Esophagus muscularis mucosa (tissue), 4 donors: ENCODE measurements around the gene FADS6. TPM values are rescaled to one million over a fixed set of nuclear protein-coding genes. Genes with fewer than 3 reads are reported as not detected.

Experiments
- DNase-seq: peaks from one replicate; pipeline ENCODE4 v3.0.0-alpha.2; 2017; ENCODE audit errors: extremely low spot score
- H3K27ac ChIP-seq, 4 donors: fragments of 200-600 bp; sonication (generic); replicated peaks in 1 of 4; 1 replicate in 3 of 4; 2 replicates in 1 of 4; pipeline ENCODE4 v1.5.1; 2016 to 2019; ENCODE audit warnings: mild to moderate bottlenecking in 1 of 4
- H3K27me3 ChIP-seq, 4 donors: fragments of 200-600 bp; sonication (generic); one replicate each; pipeline versions ENCODE4 v1.5.1 to v1.6.0; 2016 to 2019
- H3K36me3 ChIP-seq, 4 donors: fragments of 200-600 bp; sonication (generic); one replicate each; pipeline ENCODE4 v1.5.1; 2016 to 2019
- H3K4me1 ChIP-seq, 4 donors: fragments of 200-600 bp; sonication (generic); one replicate each; pipeline ENCODE4 v1.5.1; 2016 to 2019
- H3K4me3 ChIP-seq, 4 donors: fragments of 200-600 bp; sonication (generic); 1 replicate in 2 of 4; 2 replicates in 2 of 4; pipeline ENCODE4 v1.5.1; 2016 to 2019; ENCODE audit warnings: mild to moderate bottlenecking in 4 of 4, moderate library complexity in 1 of 4
- H3K9me3 ChIP-seq, 4 donors: fragments of 200-600 bp; sonication (generic); 1 replicate in 3 of 4; 2 replicates in 1 of 4; pipeline ENCODE4 v1.5.1; 2016 to 2019
- CTCF ChIP-seq, 3 experiments: fragments of 200-600 bp in 2 of 3; fragments of 450-650 bp in 1 of 3; sonication (generic) in 2 of 3; IDR thresholded peaks; one replicate each; pipeline ENCODE4 v1.5.1; 2017 to 2019; ENCODE audit warnings: antibody characterized with exemption in 3 of 3, mild to moderate bottlenecking in 2 of 3, moderate library complexity in 1 of 3
- EP300 ChIP-seq: sonication (generic); formaldehyde crosslinking; IDR thresholded peaks from one replicate; pipeline ENCODE4 v1.6.1; 2017; ENCODE audit warnings: antibody characterized with exemption
- POLR2A ChIP-seq: fragments of 450-650 bp; IDR thresholded peaks from one replicate; pipeline ENCODE4 v1.6.1; 2017; ENCODE audit warnings: antibody characterized with exemption, moderate library complexity, mild to moderate bottlenecking, low read depth
- POLR2AphosphoS5 ChIP-seq, 2 donors: sonication (generic); formaldehyde crosslinking; IDR thresholded peaks; one replicate each; pipeline ENCODE4 v1.6.1; 2017; ENCODE audit warnings: antibody characterized with exemption in 2 of 2
- WGBS: methylation state at CpG from one replicate; pipeline ENCODE4 v1.1.5; 2018; 5-methylcytosine and 5-hydroxymethylcytosine counted together
- intact Hi-C: fragments of 100-400 bp; cut with DNase I; formaldehyde crosslinking; loops from one replicate; pipeline ENCODE4 v1.15.1; 2023
- total RNA-seq, 4 donors: library from RNA; depleted of rRNA; stranded (reverse); fragments of >200 nt; gene quantifications; one replicate each; pipeline versions ENCODE4 v1.1.0 to v1.2.1, GENCODE V29; 2016

FADS6 gene
- total RNA-seq, 4 donors from 2014 or later = 0.33 TPM; not detected in 3

GRCh38 chr17:74877592-74878548 is 15.6 kb downstream of the FADS6 start:
- no peak for TF ChIP-seq POLR2A
- TF ChIP-seq CTCF (IDR thresholded peaks at IDR 0.05) = no peak
- no peak for TF ChIP-seq POLR2AphosphoS5 (IDR thresholded peaks at IDR 0.05)
- TF ChIP-seq EP300 = no peak
- Histone ChIP-seq H3K27me3 (peaks cover 0 to 46% (median 0%) of the 10 kb centered on the region in 4 donors), H3K9me3 (no peaks in the 10 kb centered on the region), H3K36me3 (no peaks in the 10 kb centered on the region), H3K27ac (no peak overlapping the region), H3K4me3 (no peak overlapping the region), H3K4me1 (peaks cover 10 to 18% (median 13%) of the 10 kb centered on the region in 4 donors)
- DNase-seq = no peak
- 59% methylated on average over 12 of the region's 19 CpGs for WGBS
- intact Hi-C loops = loop anchor here (10.0 kb wide), 1 partner anchor 423 kb away; no protein-coding TSS in a partner anchor

- DNase-seq = no peak
- H3K4me3 ChIP-seq = no peak overlapping the region
- peaks cover 0 to 29% (median 0%) of the 10 kb centered on the region in 4 donors for H3K27me3 ChIP-seq
- no peak for TF ChIP-seq EP300
- TF ChIP-seq POLR2AphosphoS5 (IDR thresholded peaks at IDR 0.05) = no peak
- no peak for TF ChIP-seq POLR2A
- no peak for TF ChIP-seq CTCF (IDR thresholded peaks at IDR 0.05)
- peaks cover 22 to 31% (median 25%) of the 10 kb centered on the region in 4 donors for H3K4me1 ChIP-seq
- no peak overlapping the region for H3K27ac ChIP-seq
- 42% methylated on average over 6 of the region's 6 CpGs for WGBS
- intact Hi-C loops = loop anchor here (10.0 kb wide), 1 partner anchor 421 kb away; no protein-coding TSS in a partner anchor
- H3K36me3 ChIP-seq = no peaks in the 10 kb centered on the region
- H3K9me3 ChIP-seq = no peaks in the 10 kb centered on the region
These were observed 17.3 kb downstream of the FADS6 start for GRCh38 chr17:74875977-74876593.

- DNase-seq = no peak
- TF ChIP-seq POLR2A = no peak
- no peak for TF ChIP-seq POLR2AphosphoS5 (IDR thresholded peaks at IDR 0.05)
- no peak for TF ChIP-seq EP300
- TF ChIP-seq CTCF (IDR thresholded peaks at IDR 0.05) = no peak
- H3K36me3 ChIP-seq = no peaks in the 10 kb centered on the region
- peaks cover 0 to 21% (median 0%) of the 10 kb centered on the region in 4 donors for H3K27me3 ChIP-seq
- no peaks in the 10 kb centered on the region for H3K9me3 ChIP-seq
- WGBS = 30% methylated on average over 5 of the region's 5 CpGs
- intact Hi-C loops = loop anchor here (10.0 kb wide), 1 partner anchor 421 kb away; no protein-coding TSS in a partner anchor
- H3K27ac ChIP-seq = no peak overlapping the region
- H3K4me1 ChIP-seq = peaks cover 22 to 34% (median 25%) of the 10 kb centered on the region in 4 donors
- no peak overlapping the region for H3K4me3 ChIP-seq
These were observed 18.1 kb downstream of the FADS6 start for GRCh38 chr17:74875155-74875976.

DNA sequence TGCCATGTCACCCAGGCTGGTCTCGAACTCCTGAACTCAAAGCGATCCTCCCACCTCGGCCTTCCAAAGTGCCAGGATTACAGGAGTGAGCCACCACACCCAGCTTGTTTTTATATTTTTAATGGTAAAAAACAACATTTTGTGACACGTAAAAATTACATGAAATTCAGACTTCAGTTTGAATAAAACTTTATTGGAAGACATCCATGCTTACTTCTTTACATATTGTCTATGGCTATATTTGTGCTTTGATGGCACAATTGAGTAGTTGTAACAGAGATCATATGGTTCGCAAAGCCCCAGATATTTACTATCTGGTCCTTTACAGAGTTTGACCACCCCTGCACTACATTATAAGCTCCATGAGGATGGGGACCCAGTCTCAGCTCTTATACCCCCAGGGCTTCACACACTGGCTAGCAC is 18.8 kb downstream of the FADS6 start:
- DNase-seq = no peak
- no peak overlapping the region for H3K4me3 ChIP-seq
- no peak for TF ChIP-seq POLR2AphosphoS5 (IDR thresholded peaks at IDR 0.05)
- no peak for TF ChIP-seq EP300
- TF ChIP-seq POLR2A = no peak
- no peak for TF ChIP-seq CTCF (IDR thresholded peaks at IDR 0.05)
- intact Hi-C loops = loop anchor here (10.0 kb wide), 1 partner anchor 420 kb away; no protein-coding TSS in a partner anchor
- H3K4me1 ChIP-seq = peaks cover 22 to 34% (median 25%) of the 10 kb centered on the region in 4 donors
- no peaks in the 10 kb centered on the region for H3K36me3 ChIP-seq
- WGBS = 98% methylated on average over 5 of the region's 5 CpGs
- no peaks in the 10 kb centered on the region for H3K9me3 ChIP-seq
- peaks cover 0 to 20% (median 0%) of the 10 kb centered on the region in 4 donors for H3K27me3 ChIP-seq
- H3K27ac ChIP-seq = no peak overlapping the region
